ENCODE data around the gene MYO3B.

MYO3B gene

GRCh38 chr2:170369228-170369627, 191.3 kb downstream of the MYO3B start:
- no peak for DNase-seq (ENCODE audit: low read depth)
- no peak for TF ChIP-seq CTCF (IDR thresholded peaks at IDR 0.05; ENCODE audit: control insufficient read depth, extremely low read depth, insufficient read depth)
- H3K4me3 ChIP-seq (ENCODE audit: low read depth, low read length), result no peak overlapping the region

- no peak for DNase-seq (ENCODE audit: low read depth)
These were observed 191.9 kb downstream of the MYO3B start for GRCh38 chr2:170369894-170370293.

GRCh38 chr2:170371231-170371998, 193.5 kb downstream of the MYO3B start:
- DNase-seq (ENCODE audit: low read depth), result no peak
- no peak overlapping the region for H3K4me3 ChIP-seq (ENCODE audit: low read depth, low read length)
- TF ChIP-seq CTCF (IDR thresholded peaks at IDR 0.05; ENCODE audit: control insufficient read depth, extremely low read depth, insufficient read depth), result no peak

More at GRCh38 chr2:170369894-170370293, 191.9 kb downstream of the MYO3B start:
- no peak overlapping the region for H3K4me3 ChIP-seq (ENCODE audit: low read depth, low read length)
- peak; percentile 23; the same call in 1 of the 2 replicates for TF ChIP-seq CTCF (IDR thresholded peaks at IDR 0.05; ENCODE audit: control insufficient read depth, extremely low read depth, insufficient read depth)

GRCh38 chr2:170375192-170375591, 197.2 kb downstream of the MYO3B start:
- no peak for DNase-seq (ENCODE audit: low read depth)
- TF ChIP-seq CTCF (IDR thresholded peaks at IDR 0.05; ENCODE audit: control insufficient read depth, extremely low read depth, insufficient read depth), result no peak
- no peak overlapping the region for H3K4me3 ChIP-seq (ENCODE audit: low read depth, low read length)

- no peak for TF ChIP-seq CTCF (IDR thresholded peaks at IDR 0.05; ENCODE audit: control insufficient read depth, extremely low read depth, insufficient read depth)
- DNase-seq (ENCODE audit: low read depth), result peak; percentile 76
These were observed 199.7 kb downstream of the MYO3B start for GRCh38 chr2:170377500-170378207.

GRCh38 chr2:170380267-170380666, 202.3 kb downstream of the MYO3B start:
- DNase-seq (ENCODE audit: low read depth), result no peak
- TF ChIP-seq CTCF (IDR thresholded peaks at IDR 0.05; ENCODE audit: control insufficient read depth, extremely low read depth, insufficient read depth), result no peak
- no peak overlapping the region for H3K4me3 ChIP-seq (ENCODE audit: low read depth, low read length)

More at GRCh38 chr2:170377500-170378207, 199.7 kb downstream of the MYO3B start:
- no peak overlapping the region for H3K4me3 ChIP-seq (ENCODE audit: low read depth, low read length)

All from LNCaP clone FGC (cell line).